Superior temporal gyrus (tissue), 1 donor: Measurements from ENCODE around the gene IFNL4.
"Not testable (repeated sequence)": the region's sequence is repeated elsewhere in the genome, so short reads cannot be mapped to it uniquely, and the experiment has no call there.

Experiments
- DNase-seq: peaks from one replicate; pipeline ENCODE4 v3.0.0-alpha.2; 2016; ENCODE audit errors: extremely low spot score

The IFNL4 gene

DNA sequence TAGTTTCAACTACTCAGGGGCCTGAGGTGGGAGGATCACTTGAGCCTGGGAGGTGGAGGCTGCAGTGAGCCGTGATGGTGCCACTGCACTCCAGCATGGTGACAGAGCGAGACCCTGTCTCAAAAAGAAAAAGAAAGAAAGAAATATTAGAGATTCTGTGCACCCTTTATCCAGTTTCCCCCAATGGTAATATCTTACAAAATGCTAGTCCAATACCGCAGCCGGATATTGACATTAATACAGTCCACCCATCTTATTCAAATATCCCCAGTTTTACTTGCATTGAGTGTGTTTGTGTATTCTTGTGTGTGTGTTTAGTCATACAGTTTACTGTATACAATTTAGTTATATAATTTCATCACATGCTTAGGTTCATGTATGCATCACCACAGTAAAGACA is 8.6 kb upstream of the IFNL4 start:
- no peak for DNase-seq

DNA sequence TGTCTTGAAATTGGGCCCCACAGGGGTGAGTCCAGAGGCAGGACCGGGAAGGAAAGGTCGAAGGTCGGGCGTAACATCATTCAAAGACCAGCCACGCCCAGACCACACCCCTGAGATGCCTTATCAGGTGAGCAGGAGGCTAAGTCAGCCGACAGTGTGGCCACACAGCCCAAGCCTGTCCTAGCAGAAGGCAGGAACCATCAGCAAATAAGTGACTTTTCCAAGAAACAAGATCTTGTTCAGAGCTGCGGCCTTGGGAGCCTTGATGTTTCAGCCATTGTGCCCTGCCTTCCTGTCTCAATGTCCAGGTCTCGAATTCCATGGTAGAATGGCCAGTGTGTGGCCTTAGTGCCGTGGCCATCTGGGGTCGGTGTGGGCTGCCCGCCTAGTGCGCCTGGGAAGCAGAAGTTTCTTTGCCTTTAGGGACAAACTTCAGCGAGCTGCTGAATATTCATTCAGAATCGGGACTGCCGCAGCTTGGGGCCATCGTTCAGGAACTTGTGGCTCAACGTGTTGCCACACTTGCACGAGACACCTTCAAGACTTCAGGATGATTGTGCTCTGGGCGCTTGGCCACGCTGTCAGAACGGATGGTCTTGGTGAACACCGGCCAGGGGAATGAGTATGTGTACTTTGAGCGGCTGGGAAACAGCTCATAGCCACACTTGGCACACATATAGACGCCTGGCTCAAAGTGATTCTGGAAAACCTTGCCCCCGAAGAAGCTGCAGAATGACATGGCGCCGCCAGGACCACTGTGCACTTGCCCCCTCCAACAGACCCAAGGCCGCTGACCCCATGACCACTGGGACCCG is 6.1 kb upstream of the IFNL4 start:
- DNase-seq, result no peak

DNA sequence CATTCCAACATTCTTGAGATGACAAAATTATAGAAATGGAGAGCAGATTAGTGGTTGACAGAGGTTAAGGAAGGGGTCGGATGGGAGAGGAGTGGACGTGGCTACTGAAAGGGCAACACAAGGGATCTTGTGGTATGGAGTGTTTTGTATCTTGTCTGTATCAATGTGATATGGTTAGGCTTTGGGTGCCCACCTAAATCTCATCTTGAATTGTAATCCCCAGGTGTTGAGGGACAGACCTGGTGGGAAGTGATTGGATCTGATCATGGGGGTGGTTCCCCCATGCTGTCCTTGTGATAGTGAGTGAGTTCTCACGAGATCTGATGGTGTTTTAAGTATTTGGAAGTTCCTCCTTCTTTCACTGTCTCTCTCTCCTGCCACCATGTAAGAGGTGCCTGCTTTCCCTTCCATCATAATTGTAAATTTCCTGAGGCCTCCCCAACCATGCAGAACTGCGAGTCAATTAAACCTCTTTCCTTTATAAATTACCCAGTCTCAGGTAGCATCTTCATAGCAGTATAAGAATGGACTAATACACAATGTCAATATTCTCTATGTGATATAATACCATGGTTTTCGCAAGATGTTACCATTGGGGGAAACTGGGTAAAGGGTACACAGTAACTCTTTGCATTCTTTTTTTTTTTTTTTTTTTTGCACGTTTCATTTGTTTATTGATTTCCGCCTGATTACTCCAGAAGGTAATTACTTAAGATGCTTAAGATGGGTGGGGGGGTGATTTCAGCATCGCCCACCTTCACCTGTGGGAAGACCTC is 4.9 kb upstream of the IFNL4 start:
- DNase-seq, result no peak

DNA sequence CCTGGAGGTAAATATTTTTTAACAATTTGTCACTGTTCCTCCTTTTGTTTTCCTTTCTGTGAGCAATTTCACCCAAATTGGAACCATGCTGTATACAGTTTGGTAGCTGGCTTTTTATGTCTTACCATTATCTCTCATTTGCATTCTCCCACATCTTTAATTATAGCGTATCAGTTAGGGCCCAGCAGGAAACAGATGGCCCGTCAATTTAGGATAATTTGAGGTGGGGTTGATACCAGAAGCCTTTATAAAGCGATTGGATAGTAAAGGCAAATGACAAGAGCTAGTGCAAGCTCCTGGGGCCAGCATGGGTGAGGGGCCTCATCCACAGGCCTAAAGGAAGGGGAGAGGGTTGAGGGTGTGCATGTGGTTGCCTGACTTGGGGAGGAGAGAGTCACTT is 3.8 kb upstream of the IFNL4 start:
- no peak for DNase-seq

DNA sequence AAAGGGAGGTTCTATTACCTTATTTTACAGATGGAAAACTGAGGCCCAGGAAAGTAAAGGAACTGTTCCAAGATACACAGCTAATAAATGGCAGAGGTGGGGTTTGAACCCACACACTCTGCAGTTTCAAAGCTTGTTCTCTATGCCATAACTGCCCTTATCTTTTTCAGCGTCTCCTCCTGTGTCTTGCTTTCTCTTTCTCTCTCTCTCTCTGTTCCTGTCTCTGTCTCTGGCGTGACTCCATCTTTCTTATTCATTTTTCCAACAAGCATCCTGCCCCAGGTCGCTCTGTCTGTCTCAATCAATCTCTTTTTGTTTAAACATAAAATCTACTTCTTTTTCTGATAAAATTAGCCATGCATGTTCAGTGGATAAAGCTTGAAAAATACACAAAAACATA is 3.2 kb upstream of the IFNL4 start:
- DNase-seq, result no peak

DNA sequence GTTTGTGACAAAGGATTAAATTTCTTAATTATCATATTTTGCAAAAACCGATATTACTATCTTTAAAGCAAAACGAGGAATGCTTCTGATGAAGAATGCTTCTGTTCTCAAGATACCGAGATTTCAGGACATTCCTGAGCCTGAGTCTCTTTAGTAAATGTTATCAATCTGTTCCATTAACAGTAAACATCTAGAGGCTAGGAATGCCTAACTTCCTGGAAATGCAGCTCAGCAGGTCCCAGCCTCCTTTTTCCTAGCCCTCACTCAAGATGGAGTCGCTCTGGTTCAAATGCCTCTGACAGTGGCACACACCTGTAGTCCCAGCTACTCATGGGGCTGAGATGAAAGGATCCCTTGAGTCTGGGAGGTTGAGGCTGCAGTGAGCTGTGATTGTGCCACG is 2.4 kb upstream of the IFNL4 start:
- no peak for DNase-seq

DNA sequence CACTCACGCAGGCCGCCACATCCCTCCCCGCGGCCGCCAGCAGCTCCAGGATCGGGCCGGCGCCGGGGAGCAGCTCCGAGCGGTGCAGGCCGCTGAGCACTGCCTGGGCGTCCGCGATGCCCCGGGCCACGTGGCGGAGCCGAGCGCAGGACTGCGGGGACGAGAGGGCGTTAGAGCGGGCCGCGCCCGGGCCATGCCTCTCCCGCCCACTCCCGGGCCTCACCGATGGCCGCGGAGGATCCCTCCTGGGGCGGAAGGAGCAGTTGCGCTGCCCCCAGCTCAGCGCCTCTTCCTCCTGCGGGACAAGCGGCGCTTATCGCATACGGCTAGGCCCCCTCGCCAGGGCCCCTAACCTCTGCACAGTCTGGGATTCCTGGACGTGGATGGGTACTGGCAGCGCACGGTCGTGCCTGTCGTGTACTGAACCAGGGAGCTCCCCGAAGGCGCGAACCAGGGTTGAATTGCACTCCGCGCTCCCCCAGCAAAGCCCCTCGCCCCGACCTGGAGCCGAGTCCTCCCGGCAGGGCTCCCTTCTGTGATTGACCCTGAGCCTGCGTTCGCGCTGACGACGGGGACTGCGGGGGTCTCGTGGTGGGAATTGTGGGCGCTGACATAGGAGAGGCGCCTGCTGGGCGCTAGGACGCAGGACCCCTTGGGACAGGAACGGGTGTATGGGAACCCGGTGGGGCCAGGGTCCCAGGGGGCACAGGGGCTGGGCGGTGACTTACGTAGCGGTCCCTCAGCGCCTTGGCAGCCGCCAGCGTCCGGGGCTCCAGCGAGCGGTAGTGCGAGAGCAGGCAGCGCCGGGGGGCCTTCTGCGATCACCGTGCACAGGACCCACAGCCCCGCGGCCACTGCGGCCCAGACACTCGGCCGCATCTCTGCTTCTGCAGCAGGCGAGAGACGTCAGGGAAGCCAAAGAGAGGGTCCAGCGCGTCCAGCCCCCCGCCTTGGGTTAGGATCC is 673 bp downstream of the IFNL4 start:
- no peak for DNase-seq

DNA sequence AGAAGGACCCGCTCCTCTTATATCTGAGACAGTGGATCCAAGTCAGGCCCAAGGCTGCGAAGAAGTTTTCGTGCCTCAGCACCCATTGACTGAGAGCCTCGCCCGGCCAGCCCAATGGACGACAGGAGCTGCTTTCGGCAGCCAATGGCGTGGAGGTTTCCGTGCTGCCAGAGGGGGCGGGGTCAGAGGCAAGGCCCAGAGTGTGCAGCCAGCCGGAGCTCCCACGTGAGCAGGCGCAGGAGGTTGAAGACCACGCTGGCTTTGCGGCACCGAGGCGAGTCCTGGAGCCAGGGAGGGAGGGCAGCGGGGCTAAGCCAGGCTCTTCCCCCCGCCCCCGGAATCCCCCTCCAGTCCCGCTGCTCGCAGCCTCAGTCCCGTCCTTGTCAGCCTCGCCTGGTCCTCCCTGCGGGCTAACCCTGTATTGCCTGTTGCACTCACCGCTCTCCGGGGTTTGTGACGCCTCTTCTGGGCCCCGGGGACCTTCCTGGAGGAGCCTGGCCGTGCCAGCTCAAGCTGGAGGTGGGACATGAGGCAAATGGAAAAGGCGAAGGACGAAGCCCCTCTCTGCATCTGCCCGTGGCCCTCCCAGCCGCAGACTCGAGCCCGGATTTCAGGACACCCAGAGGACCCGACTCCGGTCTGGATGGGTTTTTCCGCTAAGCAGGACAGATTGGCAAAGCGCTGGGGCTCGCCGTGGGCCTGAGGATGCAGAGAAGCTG is 1.5 kb downstream of the IFNL4 start:
- no peak for DNase-seq

DNA sequence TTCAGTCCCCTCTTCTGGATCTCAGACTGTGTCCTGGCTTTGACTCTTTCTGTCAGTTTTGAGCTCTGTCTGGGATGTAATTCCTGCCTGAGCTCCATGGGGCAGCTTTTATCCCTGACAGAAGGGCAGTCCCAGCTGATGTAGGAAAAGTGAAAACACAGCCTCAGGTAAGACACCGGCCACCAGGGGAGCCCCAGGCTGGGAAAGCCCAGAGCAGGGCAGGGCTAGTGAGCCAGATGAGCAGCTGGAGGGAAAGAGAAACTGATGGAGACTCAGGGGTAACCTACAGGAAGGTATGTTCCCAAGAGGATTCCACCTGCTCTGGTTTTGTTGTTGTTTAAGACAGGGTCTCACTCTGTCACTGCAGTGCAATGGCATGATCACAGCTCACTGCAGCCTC is 3.5 kb downstream of the IFNL4 start:
- DNase-seq, result not testable (repeated sequence)

DNA sequence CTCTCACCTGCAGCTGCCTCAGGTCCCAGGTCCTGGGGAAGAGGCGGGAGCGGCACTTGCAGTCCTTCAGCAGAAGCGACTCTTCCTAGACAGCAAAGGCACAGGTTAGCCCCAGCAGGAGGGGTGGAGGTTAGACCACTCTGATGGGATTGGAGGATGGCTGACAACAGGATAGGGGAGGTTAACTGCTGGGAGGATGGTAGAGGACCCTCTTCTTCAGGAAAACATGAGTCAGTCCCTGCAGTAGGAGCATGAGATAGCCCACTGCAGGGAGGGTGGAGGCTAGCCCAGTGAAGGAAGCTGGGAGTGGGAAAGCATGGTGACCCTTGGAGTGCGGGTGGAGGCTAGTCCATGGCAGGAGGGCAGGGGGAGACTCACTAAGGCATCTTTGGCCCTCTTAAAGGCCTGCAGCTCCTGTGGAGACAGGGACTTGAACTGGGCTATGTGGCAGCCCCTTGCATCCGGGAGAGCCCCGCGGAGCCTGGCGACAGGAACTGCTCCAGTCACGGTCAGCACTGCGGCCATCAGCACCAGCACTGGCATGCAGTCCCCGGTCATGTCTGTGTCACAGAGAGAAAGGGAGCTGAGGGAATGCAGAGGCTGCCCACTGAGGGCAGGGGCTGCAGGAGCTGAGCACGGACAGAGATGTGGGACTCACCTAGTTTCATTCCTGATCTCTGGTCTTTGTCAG is 4.1 kb downstream of the IFNL4 start, which contains the start of gene IFNL3:
TSS of gene IFNL3 (minus strand) at position 597 of the 691 bp plus-strand sequence. CDS start at position 558, 39 bp downstream.
- DNase-seq, result not testable (repeated sequence)

DNA sequence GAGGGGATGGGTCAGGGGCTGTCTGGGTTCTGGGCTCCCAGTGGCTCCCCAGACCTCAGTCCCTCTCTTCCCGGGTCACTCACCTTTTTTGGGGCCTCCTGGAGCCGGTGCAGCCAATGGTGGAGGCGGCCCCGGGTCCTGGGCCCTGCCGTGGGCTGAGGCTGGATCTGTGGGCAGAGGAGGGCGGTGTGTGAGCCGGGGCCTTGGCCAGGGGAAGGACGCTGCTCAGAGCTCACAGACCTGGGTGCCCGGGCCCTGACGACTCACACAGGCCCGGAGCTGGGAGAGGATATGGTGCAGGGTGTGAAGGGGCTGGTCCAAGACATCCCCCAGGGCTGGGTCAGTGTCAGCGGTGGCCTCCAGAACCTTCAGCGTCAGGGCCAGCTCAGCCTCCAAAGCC is 4.9 kb downstream of the IFNL4 start:
- not testable (repeated sequence) for DNase-seq

DNA sequence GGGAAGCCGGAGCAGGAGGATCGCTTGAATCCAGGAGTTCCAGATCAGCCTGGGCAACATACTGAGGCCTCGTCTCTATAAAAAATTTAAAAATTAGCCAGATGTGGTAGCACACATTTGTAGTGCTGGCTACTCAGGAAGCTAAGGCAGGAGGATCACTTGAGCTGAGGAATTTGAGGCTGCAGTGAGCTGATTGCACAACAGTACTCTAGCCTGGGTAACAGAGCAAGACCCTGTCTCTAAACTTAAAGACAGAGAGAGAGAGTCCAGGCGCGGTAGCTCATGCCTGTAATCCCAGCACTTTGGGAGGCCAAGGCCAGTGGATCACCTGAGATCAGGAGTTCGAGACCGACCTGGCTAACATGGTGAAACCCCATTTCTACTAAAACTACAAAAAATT is 8.2 kb downstream of the IFNL4 start:
- DNase-seq, result no peak

DNA sequence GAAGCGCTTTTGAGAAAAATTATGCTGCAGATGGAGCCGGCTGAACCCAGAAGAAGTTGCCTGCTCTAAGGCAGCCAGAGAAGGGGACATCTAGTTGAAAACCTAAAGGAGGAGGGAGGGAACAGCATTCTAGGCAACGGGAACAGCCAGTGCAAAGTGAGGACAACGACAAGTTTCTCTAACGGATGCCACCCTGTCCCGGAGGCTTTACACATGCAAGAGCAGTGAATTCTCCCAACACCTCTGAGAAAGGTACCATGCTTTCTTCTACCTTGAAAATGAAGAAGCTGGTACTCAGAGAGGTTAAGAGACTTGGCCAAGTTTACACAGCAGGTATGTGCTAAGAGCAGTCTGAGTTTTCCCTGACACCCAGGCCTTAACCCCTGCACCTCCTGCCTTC is 9.7 kb downstream of the IFNL4 start:
- no peak for DNase-seq

DNA sequence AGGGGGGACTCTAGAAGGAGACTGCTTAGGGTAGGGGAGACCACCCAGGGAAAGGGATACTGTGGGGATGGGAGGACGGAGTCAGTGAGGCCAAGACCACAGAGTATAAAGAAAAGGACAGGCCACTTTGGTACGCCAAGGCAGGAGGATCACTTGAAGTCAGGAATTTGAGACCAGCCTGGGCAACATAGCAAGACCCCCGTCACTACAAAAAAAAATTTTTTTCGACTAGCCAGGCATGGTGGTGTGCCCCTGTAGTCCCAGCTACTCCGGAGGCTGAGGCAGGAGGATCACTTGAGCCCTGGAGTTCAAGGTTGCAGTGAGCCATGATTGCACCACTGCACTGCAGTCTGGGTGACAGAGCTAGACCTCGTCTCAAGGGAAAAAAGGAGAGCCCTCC is 10.4 kb downstream of the IFNL4 start:
- no peak for DNase-seq

DNA sequence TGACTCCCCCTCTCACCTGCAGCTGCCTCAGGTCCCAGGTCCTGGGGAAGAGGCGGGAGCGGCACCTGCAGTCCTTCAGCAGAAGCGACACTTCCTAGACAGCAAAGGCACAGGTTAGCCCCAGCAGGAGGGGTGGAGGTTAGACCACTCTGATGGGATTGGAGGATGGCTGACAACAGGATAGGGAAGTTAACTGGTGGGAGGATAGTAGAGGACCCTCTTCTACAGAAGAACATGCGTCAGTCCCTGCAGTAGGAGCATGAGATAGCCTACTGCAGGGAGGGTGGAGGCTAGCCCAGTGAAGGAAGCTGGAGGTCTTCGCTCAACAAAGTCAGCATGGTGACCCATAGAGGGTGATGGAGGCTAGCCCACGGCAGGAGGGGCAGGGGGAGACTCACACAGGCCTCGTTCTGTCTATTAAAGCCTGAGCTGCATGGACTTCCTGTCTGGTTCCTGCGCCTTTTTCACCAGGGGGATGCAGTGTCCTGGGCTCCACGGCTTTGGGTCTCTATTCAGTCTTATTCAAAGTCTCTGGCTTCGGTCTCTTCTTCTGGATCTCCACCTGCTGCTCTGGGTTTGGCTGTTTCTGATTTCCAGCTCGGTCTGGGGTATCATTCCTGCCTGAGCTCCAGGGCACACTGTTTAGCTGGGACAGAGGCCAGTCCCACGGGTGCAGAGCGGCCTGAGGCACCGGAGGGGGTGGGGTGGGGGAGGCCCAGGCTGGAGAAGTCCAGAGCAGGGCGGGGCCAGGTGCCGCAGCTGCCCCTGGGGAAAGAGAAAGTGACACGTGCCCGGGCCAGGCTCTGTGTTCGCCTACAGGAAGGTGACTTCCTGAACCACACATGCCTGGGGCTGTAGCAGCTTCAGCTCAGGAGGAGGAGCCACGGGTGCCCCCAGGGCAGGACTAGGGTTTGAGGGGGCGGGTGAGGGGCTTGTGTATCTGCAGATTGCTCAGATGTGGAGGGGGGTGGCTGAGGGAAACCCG is 11.2 kb downstream of the IFNL4 start:
- DNase-seq, result no peak

DNA sequence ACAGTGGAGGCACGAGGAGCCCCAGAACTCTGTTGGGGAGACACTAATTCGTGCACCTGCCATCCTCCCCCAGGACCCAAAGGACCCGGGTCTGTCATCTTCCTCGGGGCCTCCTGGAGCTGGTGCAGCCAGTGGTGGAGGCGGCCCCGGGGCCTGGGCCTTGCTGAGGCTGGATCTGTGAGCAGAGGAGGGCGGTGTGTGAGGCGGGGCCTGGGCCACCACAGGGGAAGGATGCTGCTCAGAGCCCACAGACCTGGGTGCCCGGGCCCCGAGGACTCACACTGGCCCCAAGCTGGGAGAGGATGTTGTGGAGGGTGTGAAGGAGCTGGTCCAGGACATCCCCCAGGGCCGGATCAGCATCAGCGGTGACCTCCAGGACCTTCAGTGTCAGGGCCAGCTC is 12.1 kb downstream of the IFNL4 start:
- DNase-seq, result no peak

DNA sequence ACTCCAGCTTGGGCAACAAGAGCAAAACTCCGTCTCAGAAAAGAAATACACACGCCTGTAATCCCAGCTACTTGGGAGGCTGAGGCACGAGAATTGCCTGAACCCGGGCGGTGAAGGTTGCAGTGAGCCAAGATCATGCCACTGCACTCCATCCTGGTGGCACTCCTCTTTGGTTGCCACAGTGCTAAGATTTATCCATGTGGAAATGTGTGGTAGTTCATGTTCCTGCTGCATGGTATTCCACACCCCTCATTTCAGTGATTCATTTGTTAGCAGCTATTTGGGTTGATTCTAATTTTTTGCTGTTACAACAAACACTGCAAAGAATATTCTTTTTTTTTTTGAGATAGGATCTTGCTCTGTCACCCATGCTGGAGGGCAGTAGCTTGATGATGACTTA is 15.9 kb downstream of the IFNL4 start:
- DNase-seq, result no peak

DNA sequence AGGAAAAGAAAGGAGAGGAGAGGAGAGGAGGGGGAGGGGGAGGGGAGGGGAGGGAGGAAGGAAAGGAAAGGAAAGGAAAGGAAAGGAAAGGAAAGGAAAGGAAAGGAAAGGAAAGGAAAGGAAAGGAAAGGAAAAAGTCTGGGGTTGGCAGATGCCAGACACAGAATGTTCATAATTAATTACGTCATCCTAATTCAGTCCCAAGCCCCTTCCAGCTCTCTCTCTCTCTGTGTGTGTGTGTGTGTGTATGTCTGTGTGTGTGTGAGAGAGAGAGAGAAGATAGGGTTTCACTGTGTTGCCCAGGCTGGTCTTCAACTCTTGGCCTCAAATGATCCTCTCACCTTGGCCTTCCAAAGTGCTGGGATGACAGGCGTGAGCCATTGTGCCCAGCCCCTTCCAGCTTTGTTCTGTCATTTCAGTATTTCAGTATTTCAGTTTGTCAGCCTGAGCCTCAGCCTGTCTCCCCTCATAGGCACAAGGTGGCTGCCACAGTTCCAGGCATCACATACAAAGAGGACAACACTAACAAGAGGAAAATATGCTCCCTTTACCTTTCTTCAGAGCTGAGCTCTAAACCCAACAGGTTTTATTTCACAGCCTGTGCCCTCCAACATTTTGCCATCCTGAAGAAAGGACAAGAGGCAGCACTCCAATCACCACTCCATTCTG is 18.4 kb downstream of the IFNL4 start:
- DNase-seq, result no peak

DNA sequence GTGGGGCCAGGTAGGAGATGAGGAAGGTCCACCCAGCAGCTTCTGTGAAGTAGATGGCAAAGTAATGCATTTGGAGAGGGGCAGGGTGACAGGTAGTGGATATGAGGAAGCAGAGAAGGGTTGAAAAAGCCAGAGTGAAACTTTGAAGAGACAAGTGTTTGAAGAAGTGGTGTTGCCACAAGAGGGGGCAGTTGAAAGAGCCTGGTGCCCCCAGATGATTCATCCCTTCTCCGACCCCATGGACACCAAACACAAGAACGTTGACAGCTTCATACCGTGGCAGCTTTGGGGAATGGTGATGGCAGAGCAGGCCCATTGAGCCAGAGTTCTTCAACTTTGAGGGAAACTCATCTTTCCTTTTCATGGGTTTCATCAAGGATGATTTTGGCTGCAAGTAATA is 23.7 kb downstream of the IFNL4 start:
- DNase-seq, result no peak
